ACHN (cell line): ENCODE measurements around the gene LAMB4.

Experiments used
- DNase-seq: peaks from one replicate; pipeline ENCODE4 v3.0.0-alpha.2; 2015
- in situ Hi-C: cut with HindIII; loops from 2 replicates; pipeline ENCODE4 v1.10.0; 2017; ENCODE audit warnings: low sequenced_read_pairs, low pct_ligation_motif_present, low pct_unique_long_range_greater_than_20kb

Gene LAMB4

DNA sequence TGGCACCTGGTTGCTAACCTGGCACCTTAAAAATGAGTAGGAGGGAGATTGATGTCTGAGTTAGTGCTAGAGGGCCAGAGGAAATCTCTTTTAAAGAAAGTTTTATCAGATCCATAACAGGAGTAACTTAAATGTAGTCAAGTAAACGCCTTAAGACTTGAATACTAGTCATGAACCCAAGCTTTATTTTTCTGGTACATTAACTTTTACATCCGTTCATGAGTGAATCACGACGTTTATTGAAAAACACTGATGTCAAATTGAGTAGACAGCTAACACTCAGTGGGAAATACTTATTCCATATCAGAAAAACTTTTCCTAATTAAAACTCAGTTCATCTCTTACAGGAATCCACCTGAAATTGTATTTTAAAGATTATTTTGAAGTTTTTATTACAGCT lies 120.3 kb downstream of the LAMB4 start:
- in situ Hi-C loops = no loop called here
- peak; percentile 54 for DNase-seq

DNA sequence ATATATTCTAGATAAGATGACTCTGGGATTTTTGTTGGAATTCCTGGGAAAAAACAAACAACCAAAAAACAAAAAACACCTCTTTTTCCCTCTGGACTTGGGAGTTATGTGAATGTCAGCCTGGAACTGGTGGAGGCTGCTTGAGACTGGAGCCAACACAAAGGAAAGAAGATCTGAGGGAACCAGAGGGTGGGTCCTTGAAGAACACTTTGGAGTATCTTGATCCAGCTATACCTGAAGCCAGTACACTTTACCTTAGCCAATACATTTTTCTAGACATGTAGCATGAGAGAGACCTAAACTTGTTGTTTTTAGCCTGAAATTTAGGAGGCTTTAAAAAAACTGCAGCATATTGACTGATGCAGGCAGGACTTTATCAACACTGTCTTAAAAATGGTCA lies 121.3 kb downstream of the LAMB4 start:
- in situ Hi-C loops = no loop called here
- DNase-seq = no peak

DNA sequence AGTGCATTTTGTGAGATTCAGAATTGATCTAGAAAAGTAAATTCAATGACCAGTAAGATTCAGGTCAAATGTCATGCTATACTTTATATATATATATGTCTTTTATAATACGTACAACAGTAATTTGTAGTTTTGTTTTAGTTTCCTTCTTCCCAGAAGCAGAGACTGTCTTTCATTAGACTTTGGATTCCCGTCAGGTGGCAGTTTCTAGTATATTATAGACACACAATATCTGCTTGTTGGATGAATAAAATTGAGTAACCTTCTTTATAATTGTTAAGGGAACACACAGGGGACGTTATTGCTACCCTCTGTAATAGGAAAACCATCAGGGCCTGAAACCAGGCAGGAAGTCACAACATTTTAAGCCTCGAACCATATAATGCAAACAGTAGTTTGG lies 121.9 kb downstream of the LAMB4 start:
- in situ Hi-C loops = no loop called here
- DNase-seq = no peak

DNA sequence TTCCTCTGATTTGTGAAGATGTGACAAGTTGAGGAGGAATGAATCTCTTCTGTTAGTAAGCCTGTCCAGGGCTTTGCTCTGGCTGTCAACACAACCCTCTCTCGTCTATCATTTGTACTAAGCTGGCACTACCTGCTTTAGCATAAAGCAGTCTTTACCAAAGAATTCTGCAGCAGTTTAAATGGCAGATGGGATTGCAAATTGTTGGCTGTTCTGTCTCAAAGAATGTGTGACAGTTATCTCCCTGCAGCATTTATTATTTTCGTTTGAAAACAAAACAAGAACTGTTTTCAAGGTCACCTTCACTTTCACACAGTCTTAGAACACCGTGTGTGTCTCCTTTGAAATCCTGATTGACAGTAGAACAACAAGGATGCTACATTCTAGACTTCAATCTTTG lies 122.4 kb downstream of the LAMB4 start:
- no peak for DNase-seq
- in situ Hi-C loops = no loop called here

DNA sequence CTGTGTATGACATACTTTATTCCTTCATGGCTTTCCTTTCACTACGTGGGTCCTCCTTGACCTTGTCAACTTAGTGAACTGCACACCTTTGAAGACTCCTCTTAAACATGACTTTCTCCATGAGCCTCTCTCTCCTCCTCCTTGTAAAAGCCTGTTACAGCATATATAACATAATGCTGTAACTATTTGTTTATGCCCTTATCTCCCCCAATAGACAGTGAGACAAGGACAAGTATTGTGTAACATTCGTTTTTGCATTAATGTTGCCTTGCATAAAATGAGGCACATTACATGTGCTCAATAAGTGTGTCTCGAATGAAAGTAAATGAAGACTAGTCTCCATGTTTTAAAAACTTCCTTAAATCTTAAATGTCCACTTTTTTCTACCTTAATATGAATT lies 122.9 kb downstream of the LAMB4 start:
- in situ Hi-C loops = no loop called here
- no peak for DNase-seq

GRCh38 chr7:108004220-108005142 lies 125.7 kb downstream of the LAMB4 start:
- DNase-seq = peak; percentile 100
- in situ Hi-C loops = no loop called here

- no peak for DNase-seq
- in situ Hi-C loops = no loop called here
Observed at GRCh38 chr7:108003599-108003935, 126.6 kb downstream of the LAMB4 start.

GRCh38 chr7:108002726-108003598 lies 127.2 kb downstream of the LAMB4 start, which contains the start of gene LAMB1:
Gene LAMB1, minus strand, starts transcription at chr7:108003161. Its CDS starts 276 bp downstream, at chr7:108002885.
- peak; percentile 93 for DNase-seq
- in situ Hi-C loops = no loop called here

GRCh38 chr7:108001764-108002725 lies 128.1 kb downstream of the LAMB4 start:
- in situ Hi-C loops = no loop called here

GRCh38 chr7:108000875-108001763 lies 129.0 kb downstream of the LAMB4 start:
- DNase-seq = peak; percentile 75
- in situ Hi-C loops = no loop called here

More at GRCh38 chr7:108001764-108002725, 128.1 kb downstream of the LAMB4 start:
- peak; percentile 42 for DNase-seq

DNA sequence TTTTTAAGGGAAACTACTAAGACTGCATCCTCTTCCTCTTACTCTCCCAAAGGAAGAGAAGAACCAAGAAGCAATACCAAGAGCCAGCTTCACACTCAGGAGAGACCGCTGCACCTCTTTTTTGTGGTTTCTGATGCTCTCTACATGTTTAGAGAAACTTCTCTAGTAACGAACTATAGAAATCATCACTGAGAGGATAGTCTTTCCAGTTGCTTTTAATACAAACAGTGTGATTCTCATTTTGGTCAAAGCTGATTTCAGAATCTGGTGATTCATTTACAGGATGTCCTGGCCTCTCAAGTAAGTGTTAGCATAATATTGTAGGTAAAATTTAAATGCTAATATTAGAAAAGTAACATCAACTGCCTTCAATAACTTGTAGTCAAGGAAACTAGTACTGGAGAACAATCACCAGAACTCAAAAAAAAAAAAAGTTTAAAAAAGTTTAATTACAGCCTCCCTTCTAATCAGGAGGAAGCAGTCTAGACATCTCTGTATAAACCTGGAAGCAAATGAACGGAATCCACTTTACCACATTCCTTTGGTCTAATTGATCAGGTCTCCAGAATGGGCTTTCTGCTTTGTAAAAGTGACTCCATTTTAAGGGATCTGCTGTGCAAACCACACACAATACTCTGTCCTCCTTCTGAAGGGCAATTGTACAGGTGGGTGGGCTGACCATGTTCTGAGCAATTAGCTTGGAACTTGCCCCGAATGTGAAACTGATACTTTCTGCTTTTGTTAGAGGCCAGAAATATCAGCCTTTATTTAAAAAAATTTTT lies 130.2 kb downstream of the LAMB4 start:
- in situ Hi-C loops = no loop called here
- no peak for DNase-seq

- DNase-seq = no peak
- in situ Hi-C loops = no loop called here
Observed at GRCh38 chr7:107998660-107999480, 131.3 kb downstream of the LAMB4 start.

- in situ Hi-C loops = no loop called here
- no peak for DNase-seq
Observed at GRCh38 chr7:107998150-107998549, 132.0 kb downstream of the LAMB4 start.

DNA sequence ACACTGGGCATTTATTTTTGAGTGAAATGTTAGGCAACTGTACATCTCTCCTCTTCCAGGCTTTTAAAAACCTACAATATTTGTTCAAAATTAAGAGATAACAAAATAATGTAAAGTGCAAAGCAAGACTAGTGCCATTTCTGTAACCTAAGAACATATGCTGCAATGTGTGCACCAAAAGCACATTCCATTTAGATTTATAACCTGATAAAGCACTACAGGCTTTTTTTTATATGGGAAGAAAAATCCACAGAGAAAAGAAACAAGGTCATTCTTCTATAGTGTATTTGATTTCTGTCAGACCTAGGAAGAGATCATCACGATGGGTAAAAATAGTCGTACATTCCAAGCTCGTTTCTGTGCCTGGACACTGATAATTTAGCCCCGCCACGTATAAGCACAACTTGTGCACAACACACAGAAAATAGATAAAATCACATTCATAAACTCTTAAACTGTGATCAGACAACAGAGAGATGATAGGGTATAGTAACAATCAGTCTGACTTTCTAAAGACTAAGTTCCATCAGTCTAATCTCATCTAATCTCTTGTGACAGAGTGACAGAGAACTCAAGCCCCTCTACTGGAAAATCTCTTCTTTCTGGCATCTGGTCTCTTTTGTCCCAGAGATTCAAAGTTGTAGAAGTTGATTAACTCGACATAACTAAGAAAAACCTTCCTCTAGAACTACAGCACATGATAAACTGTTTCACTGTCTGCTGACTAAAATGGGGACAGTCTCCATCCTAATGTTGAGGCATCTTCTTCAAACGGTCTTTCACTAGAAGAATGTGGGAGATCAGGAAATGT lies 133.9 kb downstream of the LAMB4 start:
- in situ Hi-C loops = no loop called here
- no peak for DNase-seq
